Measurements from ENCODE around the gene TMEM40. TPM values are rescaled to one million over a fixed set of nuclear protein-coding genes. Genes with fewer than 3 reads are reported as not detected.
A peak's percentile ranks its signal among the peaks of the same experiment; 100 is the strongest.
"Not testable (repeated sequence)": the region's sequence is repeated elsewhere in the genome, so short reads cannot be mapped to it uniquely, and the experiment has no call there.

The TMEM40 gene
- total RNA-seq, 1 donor from 2014 or later, result not detected

DNA sequence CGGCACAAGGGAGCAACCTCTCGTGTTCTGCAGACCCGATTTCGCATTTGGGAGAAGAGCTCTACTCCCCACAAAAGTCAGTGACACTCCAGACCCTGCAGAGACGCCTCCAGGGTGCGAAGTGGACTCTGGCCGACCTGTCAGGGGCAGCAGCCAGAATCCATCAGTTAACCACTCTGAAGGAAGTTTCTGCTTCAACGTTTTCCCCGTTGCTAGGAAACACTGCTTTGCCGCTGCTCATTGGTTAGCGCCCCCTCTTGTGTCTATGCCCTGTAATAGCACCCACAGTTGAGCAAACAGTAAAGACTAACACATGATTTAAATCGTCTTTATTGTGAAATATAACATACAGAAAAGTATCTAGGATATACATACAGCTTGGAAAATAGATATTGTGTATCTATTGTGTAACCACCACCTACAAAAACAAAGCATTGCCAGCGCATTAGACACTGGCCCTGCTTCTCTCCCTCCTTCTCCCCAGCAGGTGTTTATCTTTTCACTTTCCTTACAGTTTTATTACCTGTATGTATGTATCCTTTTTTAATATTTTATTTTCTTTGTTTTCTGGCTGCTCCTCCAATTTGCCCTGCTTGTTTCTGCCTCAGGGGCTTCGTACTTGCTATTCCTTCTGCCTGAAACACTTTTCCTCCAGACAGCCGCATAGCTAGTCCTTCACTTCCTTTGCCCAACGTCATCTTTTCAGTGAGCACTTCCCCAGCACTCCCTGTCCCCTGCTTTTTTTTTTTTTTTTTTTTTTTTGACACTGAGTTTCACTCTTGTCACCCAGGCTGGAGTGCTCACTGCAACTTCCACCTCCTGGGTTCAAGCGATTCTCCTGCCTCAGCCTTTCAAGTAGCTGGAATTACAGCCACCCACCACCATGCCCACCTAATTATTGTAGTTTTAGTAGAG lies 38.8 kb downstream of the TMEM40 start:
- peak; percentile 89 for DNase-seq (ENCODE audit: low read depth)

DNA sequence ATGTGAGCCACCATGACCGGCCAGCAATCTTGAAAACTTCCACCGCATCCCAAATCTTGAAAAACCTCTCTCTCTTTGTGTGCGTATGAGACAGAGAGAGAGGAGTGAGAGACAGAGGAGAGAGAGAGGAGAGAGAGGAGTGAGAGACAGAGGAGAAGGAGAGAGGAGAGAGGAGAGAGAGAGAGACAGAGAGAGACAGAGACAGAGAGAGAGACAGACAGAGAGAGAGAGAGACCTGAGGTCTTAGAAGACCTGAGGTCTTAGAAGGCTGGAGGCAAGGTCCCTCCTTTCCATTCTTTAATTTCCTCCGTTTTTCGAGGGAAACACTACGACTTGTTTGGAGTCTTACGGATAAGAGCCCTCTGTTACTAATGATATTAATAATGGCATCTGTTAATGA lies 39.5 kb downstream of the TMEM40 start:
- DNase-seq (ENCODE audit: low read depth), result no peak

DNA sequence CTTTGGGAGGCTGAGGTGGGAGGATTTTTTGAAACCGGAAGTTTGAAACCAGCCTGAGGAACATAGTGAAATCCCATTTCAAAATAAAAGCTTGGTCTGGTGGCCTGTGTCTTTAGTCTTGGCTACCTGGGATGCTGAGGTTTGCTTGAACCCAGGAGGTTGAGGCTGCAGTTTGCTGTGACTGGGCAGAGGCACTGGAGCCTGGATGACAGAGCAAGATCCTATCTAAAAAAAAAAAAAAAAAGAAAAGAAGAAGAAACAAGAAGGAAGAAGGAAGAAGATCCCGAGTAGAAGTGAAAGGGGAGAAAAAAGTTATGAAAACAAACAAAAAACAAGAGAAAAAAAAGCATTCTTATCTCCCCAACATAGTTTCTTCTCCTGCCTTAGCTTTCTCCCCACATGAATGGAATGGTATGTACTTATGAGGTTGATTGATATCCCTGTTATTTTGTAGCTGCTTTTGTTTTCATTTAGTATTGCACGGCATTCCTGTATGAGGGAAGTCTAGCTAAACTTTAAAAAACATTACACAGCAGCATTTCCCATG lies 42.4 kb downstream of the TMEM40 start:
- DNase-seq (ENCODE audit: low read depth), result no peak

DNA sequence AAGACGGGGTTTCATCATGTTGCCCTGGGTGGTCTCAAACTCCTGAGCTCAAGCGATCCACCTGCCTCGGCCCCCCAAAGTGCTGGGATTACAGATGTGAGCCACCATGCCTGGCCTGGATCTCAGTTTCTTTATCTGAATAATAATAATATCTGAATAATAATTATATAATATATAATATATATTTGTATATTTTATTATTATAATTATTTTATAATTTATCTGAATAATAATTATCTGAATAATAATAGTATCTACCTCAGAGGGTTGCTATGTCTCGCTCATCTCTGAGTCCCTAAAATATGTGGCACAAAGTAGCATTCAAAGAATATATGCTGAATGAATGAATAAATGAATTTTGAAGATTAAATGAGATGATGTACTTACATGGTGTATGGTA lies 44.8 kb downstream of the TMEM40 start:
- no peak for DNase-seq (ENCODE audit: low read depth)

DNA sequence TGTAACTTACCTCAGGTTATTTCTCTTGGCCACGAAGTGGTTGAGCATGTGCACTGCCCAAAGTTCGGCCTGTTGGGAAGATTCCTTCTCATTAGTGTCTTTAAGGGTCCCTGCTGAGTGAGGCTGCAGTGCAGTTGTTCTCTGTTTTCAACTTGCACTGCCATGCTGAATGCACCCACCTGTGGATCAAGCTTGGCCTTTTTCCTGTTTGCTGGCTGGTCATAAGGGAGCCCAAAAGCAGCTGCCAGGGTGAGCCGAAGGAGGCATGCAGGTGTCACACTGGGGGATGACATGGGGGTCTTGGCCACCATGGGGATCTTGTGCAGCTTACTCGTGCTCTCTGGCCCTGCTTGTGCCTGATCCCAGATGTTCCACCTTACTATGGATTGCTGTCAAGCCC lies 49.0 kb downstream of the TMEM40 start:
- DNase-seq (ENCODE audit: low read depth), result no peak

DNA sequence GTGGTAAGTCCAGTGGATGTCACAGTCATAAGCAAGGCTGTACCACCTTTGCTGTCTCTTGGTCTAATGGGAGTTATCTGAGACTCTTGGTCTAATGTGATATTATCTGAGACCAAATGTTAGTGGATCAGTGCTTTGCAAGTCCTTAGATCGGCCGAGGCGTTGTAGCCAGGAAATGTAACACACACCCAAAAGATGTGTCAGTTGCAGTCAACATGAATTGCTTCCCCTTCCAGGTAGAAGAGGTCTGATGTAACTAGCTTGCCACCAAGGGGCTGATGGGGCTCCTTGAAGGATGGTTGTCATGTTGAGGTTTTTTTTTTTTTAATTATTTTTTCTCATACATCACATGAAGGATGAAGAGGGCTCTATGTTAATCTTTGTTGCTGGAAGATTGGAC lies 49.7 kb downstream of the TMEM40 start:
- DNase-seq (ENCODE audit: low read depth), result no peak

DNA sequence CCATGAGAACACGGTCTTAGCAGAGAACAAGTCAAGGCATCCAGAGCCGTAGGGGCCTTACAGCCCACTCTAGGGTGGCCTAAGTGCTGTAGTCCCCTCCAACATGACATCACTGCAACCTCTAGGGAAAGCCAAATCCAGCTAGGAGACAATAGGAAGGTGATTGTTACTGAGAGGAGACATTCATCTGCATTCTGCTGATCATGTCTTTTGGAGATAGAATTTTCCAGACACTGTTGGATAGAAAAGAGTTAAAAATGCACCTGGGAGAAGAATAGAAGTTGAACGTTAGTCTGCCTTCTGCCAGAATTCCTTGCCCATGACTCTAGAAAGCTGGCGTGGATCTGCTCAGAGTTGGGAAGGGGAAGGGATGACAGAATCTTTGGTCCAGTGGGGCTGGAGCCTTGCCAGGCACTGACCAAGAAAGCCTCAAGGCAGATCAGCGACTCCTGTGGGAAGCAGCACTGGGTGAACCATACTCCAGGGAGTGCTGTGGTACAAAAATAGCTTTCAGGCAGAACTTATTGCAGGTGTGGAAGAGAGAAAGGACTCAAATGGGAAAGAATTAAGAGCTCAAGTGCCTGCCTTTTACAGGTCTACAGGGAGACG lies 50.4 kb downstream of the TMEM40 start:
- peak; percentile 96 for DNase-seq (ENCODE audit: low read depth)

DNA sequence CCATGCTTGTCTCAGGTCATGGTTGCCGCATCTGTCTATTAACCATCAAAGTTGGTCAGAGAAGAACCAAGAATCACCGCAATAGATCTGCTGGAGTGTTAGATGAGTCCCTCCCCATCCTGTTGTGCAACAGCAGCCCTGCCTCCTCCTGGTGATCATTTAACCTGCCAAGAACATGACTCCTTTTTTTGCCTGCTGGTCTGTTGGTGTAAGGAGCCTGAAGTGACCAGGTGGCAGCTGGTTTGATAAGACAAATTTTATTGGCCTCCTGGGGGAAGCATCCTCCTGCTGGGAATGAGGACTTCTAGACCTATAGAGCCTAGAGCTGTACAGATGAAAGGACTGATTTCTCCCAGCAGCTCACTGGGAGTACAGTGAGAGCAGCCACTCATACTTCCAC lies 51.6 kb downstream of the TMEM40 start:
- DNase-seq (ENCODE audit: low read depth), result no peak

DNA sequence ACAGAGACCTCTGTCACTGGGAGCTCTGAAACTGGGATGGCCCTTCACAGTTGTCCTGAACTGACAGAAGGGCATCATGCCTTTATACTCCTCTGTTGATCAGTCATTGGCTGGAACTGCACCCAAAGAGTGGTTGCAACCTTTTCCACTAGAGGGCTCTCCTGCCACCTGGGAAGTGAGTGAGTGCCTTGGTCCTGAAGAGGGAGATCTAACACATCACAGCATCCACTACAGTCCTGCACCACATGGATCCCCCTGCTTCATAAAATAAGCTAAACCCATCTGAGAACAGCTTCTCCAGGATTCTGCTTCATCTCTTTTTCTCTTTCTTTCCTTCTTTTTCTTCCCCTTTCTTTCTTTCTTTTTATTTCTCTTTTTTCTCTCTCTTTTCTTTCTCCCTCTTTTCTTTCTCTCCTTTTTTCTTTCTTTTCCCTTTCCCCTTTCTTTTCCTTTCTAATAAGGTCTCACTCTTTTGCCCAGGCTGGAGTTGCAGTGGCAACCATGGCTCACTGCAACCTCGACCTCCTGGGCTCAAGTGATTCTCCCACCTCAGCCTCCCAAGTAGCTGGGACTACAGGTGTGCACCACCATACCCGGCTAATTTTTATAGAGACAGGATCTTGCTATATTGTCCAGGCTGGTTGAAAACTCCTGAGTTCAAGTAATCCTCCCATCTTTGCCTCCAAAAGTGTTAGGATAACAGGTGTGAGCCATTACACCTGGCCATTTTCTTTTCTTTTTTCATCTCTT lies 52.4 kb downstream of the TMEM40 start:
- DNase-seq (ENCODE audit: low read depth), result peak; percentile 90

DNA sequence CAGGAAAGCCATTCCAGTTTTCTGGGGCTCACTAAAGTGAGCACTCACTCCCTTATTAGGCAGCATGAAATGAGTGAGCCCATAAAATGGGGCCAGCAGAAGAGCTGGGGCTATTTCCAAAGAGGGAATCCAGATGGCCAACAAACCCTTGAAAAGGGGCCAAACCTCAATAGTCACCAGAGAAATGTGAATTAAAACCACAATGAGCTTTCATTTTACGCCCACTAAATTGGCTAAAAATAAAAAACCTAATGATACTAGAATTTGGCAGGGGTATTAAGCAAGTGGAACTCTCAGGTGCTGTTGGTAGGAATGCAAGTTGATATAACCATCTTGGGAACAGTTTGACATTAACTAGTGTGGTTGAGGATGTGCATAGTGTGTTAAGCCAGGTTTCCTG lies 53.1 kb downstream of the TMEM40 start:
- DNase-seq (ENCODE audit: low read depth), result peak; percentile 86

DNA sequence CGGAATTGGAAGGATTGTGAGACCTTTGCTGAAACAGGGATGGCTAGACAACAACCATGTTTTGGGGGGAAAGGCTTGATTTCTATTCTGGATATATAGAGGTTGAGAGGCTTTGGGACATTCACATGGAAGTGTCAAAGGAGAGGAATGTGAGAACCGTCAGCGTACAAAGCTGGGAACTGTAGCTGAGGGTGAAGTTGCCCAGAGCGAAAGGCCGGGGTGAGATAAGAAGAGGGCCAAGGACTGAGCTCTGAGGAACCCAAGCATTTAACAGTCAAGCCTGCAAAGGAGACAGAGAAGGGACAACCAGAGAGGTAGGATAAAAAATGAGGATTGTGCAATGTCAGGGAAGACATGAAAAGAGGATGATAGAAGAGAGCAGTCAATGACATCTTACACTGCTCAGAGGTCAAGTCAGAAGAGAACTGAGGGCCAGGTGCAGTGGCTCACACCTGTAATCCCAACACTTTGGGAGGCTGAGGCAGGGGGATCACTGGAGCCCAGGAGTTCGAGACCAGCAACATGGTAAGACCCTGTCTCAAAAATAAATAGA lies 53.6 kb downstream of the TMEM40 start:
- DNase-seq (ENCODE audit: low read depth), result no peak

DNA sequence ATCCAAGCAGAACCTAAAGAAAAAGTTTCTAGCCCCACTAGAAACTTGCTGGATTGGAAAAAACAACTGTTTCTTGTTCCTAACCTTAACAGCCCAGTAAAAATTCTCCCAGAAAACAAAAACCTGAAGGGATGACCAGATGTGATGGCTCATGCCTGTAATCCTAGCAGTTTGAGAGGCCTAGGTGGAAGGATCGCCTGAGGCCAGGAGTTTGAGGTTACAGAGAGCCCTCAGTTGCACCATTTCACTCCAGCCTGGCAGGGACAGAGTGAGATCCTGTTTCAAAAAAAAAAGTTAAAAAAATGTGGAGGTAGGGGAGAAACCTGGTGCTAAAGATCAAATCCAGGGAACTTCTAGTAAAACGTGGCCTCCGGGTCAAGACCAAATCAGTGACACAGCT lies 56.6 kb downstream of the TMEM40 start:
- no peak for DNase-seq (ENCODE audit: low read depth)

DNA sequence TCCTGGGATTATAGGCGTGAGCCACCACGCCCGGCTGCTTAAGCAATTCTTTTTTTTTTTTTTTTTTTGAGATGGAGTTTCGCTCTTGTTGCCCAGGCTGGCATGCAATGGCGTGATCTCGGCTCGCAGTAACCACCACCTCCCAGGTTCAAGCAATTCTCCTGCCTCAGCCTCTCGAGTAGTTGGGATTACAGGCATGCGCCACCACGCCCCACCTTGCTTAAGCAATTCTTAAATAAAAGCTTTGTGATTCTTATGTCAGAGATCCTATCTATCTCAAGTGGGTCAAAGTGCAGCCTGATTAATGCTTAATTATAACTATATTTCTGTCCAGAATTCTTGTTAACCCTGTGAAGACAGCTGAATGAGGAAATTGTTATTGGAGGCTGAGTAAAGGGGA lies 57.5 kb downstream of the TMEM40 start:
- DNase-seq (ENCODE audit: low read depth), result not testable (repeated sequence)

DNA sequence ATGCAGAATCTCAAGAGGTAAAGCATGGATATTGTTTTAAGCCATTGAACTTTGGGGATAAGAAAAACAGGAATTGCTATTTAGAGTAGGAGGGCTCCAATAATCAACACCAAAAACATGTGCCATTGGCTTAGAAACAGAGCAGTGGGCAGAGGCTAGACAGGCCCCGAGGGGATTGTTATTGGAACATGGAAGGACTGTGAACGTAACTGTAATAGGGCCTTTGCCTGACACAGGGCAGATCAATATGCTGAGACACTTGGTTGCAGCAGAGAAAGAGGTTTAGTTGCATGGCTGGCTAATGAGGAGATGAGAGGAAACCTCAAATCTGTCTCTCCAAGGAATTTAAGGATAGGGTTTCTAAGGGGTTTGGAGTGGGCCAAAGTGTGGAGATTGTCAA lies 58.3 kb downstream of the TMEM40 start:
- DNase-seq (ENCODE audit: low read depth), result no peak

DNA sequence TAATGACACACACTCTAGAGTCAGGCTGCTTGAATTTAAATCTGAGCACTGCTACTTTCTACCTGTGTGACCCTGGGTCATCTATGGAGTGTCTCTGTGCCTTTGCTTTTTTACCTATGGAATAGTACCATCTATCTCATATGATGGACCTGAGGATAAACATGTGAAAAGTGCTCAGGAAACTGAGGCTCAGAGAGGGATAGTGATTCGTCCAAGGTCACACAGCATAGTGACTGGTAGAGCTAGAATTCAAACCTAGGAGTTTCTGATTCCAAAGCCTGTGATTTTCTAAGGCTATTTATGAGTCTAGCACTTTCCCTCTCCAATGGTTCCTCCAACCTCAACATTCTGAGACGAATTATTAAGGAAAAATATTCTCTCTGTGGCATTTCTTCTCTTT lies 63.1 kb downstream of the TMEM40 start:
- no peak for DNase-seq (ENCODE audit: low read depth)

DNA sequence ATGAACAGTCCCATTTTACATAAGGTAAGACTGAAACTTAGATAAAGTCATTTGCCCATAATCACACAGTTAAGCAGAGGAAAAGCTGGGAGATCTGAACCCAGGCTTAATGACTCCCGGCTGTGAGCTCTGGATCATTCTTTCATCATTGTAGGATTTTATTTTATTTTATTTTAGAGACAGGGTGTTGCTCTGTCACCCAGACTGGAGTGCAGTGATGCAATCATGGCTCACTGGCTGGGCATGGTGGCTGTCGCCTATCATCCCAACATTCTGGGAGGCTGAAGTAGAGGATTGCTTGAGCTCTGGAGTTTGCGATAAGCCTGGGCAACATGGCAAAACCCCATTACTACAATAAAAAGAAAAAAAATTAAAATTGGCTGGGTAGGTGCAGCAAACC lies 63.9 kb downstream of the TMEM40 start:
- no peak for DNase-seq (ENCODE audit: low read depth)

DNA sequence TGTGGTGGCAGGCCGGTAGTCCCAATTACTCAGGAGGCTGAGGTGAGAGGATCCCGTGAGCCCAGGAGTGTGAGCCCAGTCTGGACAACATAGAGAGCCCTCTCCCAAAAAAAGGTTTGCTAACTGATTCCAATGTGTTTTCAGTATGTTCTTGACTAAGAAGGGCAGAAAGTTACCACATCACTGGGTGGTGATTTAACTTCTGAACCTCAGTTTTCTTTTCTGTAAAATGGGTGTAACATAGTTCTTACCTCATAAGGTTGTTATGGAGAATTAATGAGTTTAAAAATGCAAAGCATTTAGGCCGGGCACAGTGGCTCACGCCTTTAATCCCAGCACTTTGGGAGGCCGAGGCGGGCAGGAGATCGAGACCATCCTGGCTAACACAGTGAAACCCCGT lies 66.6 kb downstream of the TMEM40 start:
- DNase-seq (ENCODE audit: low read depth), result no peak

DNA sequence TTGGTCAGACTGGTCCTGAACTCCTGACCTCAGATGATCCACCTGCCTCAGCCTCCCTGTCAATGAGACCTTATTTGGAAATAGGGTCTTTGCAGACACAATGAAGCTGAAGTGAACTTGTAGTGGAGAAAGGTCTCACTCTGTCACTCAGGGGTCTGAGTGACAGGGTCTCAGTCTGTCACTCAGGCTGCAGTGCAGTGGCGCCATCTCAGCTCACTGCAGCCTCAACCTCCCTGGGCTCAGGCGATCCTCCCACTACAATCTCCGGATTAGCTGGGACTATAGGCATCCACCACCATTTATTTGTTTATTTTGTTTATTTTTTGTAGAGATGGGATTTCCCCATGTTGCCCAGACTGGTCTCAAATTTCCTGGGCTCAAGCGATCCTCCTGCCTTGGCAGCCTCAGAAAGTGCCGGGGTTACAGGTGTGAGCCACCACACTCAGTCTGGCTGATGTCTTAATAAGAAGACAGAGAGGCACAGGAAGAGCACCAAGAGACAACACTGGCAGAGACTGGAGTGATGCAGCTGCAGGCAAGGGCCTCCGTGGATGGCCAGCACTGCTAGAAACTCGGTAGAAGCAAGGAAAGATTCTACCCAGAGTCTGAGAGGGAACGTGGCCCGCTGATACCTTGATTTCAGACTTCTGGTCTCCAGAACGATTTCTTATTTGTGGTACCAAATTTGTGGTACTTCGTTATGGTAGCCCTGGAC lies 68.9 kb downstream of the TMEM40 start:
- no peak for DNase-seq (ENCODE audit: low read depth)

DNA sequence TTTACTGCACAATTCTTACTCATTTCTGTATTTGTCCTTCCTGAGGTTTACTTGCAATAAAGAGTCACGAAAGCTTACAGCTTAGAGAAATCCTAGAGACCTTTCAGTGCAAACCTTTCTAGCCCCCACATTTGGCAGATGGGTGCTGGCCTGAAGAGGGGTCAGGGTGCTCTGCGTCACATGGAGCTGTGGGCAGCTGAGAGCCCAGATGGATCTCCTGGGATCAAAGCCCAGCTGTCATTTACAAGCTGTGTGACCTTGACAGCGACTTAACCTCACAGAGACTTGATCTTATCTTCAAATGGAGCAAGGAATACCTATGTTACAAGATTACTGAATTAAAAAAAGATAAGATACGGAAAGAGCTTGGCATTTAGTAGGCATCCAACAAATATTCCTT lies 71.1 kb downstream of the TMEM40 start:
- DNase-seq (ENCODE audit: low read depth), result no peak

DNA sequence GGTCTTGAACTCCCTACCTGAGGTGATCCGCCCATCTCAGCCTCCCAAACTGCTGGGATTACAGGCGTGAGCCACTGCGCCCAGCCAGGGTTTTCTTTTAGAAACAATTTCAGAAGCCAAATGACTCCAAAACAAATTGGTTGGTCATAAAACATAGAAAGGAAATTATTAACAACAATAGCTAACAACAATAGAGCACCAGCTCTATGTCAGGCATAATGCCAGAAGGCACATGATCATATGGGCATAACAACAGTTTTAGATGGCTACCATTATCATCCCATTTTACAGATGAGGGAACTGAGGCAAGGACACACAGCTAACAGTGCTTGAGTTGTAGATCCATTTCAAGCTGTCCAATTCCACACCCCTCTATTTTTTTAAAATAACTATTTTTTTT lies 73.0 kb downstream of the TMEM40 start:
- DNase-seq (ENCODE audit: low read depth), result no peak
